Muscle layer of colon (tissue), 2 donors: ENCODE results near the gene SLC2A8.

Experiments
- H3K27ac ChIP-seq: one replicate; pipeline ENCODE4 v1.7.0; 2013; ENCODE audit warnings: low read depth, mild to moderate bottlenecking, low read length, moderate library complexity
- H3K27me3 ChIP-seq, 2 donors: one replicate each; pipeline ENCODE4 v1.7.0; 2013; ENCODE audit warnings: low read length in 2 of 2, mild to moderate bottlenecking in 2 of 2; ENCODE audit not compliant: insufficient read depth in 2 of 2, control insufficient read depth in 1 of 2
- H3K36me3 ChIP-seq: one replicate; pipeline ENCODE4 v1.7.0; 2013; ENCODE audit warnings: mild to moderate bottlenecking, low read length; ENCODE audit not compliant: insufficient read depth
- H3K4me1 ChIP-seq: one replicate; pipeline ENCODE4 v1.7.0; 2013; ENCODE audit warnings: mild to moderate bottlenecking, low read length; ENCODE audit not compliant: insufficient read depth
- H3K4me3 ChIP-seq, 2 donors: one replicate each; pipeline ENCODE4 v1.7.0; 2013; ENCODE audit warnings: low read length in 2 of 2, low read depth in 1 of 2, mild to moderate bottlenecking in 1 of 2, moderate library complexity in 1 of 2
- H3K9ac ChIP-seq: one replicate; pipeline ENCODE4 v1.7.0; 2013; ENCODE audit warnings: low read length
- H3K9me3 ChIP-seq: one replicate; pipeline ENCODE4 v1.7.0; 2013; ENCODE audit warnings: mild to moderate bottlenecking, low read length
- donor health status: abdominal sarcoma.
- donor health status: Adenocarcinoma of cecum.

Gene SLC2A8

DNA sequence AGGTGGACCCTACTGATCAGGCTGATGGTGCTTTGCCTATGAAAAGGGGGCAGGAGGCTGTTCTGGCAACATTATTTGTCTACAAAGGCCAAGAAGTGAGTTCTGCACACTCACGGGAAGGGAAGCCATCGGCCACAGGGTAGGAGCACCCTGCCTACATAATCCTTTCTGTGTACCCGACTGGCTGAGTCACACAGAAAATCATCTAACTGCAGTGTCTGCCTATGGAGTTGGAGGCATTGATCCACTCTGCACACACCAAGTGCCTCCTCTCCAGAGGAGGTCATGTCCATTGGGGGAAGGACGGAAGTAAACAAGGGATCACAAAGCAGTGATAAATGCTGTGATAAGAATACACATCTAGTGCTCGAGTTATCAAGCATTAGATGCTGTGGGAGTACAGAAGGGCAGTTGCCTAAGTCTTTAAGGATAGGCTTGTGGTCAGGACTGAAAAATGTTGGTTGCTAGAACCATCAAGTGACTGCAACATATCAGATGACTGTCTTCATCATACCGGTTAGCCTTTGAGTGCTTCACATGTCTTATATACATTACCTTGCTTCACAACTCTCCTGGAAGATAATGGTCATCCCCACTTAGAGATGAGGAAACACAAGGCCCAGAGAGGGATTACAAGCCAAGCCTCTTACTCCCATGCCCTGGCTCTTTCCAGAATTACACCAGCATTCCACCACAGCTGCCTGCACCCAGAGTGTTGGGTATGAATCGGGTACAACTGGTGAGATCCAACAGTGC is 1.3 kb upstream of the SLC2A8 start:
- Histone ChIP-seq H3K4me1 (peaks cover 18% of the 10 kb centered on the region), H3K9me3 (no peaks in the 10 kb centered on the region), H3K9ac (peak overlapping the region; percentile 38), H3K4me3 (peak overlapping the region in 1 of 2 donors; percentile 72), H3K27me3 (no peaks in the 10 kb centered on the region), H3K36me3 (peaks cover 6% of the 10 kb centered on the region), H3K27ac (no peak overlapping the region)

DNA sequence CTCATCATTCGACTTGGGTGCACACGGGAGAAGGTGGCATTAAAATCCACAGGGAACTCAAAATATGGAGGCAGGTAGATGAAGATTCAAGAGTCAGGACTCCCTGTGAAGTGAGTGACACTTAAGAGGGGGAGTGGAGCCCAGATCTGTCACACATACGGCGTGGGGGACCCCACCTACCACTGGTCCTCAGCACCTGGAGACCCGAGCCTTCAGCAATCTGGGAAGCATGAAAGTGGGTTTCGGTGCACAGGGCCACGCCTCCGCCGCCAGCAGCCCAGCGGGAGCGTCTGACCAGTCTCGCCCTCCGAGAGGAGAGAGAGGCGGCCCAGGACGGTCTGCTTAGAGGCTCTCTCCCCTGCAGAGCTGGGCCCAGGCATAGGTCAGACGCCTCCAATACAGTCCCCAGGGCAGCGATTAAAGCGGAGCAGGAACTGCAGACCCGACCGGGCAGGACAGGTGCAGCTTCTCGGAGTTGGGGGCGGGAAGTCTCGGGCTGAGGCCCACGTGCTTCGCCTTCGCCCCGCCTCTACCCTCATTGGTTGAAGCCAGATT is 639 bp upstream of the SLC2A8 start:
- H3K4me1 ChIP-seq, result peaks cover 18% of the 10 kb centered on the region
- peak overlapping the region; percentile 51 for H3K27ac ChIP-seq
- H3K9me3 ChIP-seq, result no peaks in the 10 kb centered on the region
- H3K36me3 ChIP-seq, result peaks cover 13% of the 10 kb centered on the region
- no peaks in the 10 kb centered on the region for H3K27me3 ChIP-seq
- peak overlapping the region; percentile 38 for H3K9ac ChIP-seq
- H3K4me3 ChIP-seq, result peak overlapping the region; percentile 48 to 72

DNA sequence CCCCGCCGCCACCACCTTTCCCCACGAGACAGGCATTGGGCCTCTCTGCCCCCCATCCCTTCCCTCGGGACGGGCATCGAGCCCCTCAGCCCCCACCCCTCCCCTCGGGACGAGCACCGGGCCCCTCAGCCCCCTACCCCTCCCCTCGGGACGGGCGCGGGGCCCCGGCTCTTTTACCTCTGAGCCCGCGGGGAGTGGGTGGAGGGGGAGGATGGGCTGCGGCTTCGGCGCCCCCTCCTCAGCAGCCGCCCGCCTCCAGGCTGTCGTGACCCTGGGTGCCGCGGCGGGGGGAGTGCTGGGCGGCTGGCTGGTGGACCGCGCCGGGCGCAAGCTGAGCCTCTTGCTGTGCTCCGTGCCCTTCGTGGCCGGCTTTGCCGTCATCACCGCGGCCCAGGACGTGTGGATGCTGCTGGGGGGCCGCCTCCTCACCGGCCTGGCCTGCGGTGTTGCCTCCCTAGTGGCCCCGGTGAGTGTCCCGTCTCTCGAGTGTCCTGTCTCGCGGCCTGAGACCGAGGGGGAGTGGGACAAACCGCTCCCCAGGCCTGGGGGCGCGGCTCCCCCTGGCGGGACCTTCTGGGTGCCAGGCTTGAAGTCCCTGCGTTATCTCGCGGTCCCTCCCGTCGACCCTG is 791 bp downstream of the SLC2A8 start:
- no peaks in the 10 kb centered on the region for H3K27me3 ChIP-seq
- H3K9me3 ChIP-seq, result no peaks in the 10 kb centered on the region
- H3K4me1 ChIP-seq, result peaks cover 18% of the 10 kb centered on the region
- H3K4me3 ChIP-seq, result peak overlapping the region; percentile 65 to 73
- H3K27ac ChIP-seq, result peak overlapping the region; percentile 87
- peak overlapping the region; percentile 50 for H3K9ac ChIP-seq
- H3K36me3 ChIP-seq, result peaks cover 26% of the 10 kb centered on the region

DNA sequence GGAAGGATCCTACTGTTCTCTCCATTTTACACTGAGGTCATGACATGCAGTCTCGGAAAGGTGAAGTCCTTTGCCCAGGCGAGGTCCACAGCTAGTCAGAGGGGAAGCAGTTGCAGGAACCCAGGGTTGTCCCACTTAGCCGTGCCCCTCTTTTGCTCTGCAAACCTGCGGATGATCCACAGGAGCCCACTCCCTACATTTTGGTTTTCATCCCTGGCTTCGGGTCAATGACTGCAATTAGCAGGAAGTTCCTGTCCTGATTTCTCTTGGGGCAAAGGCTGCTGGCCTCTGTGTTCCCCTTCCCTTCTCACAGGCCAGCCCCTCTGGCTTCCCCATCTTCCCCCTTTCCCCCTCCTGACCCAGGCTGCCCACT is 1.3 kb downstream of the SLC2A8 start:
- Histone ChIP-seq H3K27ac (peak overlapping the region; percentile 87), H3K9me3 (no peaks in the 10 kb centered on the region), H3K4me3 (peak overlapping the region; percentile 65 to 73), H3K36me3 (peaks cover 28% of the 10 kb centered on the region), H3K9ac (peak overlapping the region; percentile 50), H3K27me3 (no peaks in the 10 kb centered on the region), H3K4me1 (peaks cover 18% of the 10 kb centered on the region)

- no peaks in the 10 kb centered on the region for H3K9me3 ChIP-seq
- no peaks in the 10 kb centered on the region for H3K27me3 ChIP-seq
- H3K4me3 ChIP-seq, result peak overlapping the region; percentile 65 to 73
- H3K9ac ChIP-seq, result peak overlapping the region; percentile 50
- H3K4me1 ChIP-seq, result peaks cover 18% of the 10 kb centered on the region
- peaks cover 34% of the 10 kb centered on the region for H3K36me3 ChIP-seq
- peak overlapping the region; percentile 87 for H3K27ac ChIP-seq
Measured at GRCh38 chr9:127398715-127399400, 1.9 kb downstream of the SLC2A8 start.

DNA sequence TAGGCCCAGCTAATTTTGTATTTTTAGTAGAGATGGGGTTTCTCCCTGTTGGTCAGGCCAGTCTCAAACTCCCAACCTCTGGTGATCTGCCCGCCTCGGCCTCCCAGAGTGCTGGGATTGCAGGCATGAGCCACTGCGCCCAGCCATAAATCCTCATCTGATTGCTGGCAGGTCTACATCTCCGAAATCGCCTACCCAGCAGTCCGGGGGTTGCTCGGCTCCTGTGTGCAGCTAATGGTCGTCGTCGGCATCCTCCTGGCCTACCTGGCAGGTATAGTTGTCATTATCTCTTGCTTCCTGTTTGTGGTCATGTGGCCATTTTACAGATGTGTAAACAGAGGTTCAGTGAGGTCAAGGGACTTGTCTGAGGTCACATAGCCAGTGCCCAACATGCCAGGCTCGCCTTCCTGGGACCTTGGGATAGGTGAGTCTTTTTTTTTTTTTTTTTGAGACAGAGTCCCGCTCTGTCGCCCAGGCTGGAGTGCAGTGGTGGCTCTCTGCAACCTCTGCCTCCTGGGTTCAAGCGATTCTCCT is 2.8 kb downstream of the SLC2A8 start:
- H3K9me3 ChIP-seq, result no peaks in the 10 kb centered on the region
- no peak overlapping the region for H3K27ac ChIP-seq
- no peak overlapping the region for H3K4me3 ChIP-seq
- peaks cover 43% of the 10 kb centered on the region for H3K36me3 ChIP-seq
- no peaks in the 10 kb centered on the region for H3K27me3 ChIP-seq
- H3K9ac ChIP-seq, result no peak overlapping the region
- H3K4me1 ChIP-seq, result peaks cover 18% of the 10 kb centered on the region

DNA sequence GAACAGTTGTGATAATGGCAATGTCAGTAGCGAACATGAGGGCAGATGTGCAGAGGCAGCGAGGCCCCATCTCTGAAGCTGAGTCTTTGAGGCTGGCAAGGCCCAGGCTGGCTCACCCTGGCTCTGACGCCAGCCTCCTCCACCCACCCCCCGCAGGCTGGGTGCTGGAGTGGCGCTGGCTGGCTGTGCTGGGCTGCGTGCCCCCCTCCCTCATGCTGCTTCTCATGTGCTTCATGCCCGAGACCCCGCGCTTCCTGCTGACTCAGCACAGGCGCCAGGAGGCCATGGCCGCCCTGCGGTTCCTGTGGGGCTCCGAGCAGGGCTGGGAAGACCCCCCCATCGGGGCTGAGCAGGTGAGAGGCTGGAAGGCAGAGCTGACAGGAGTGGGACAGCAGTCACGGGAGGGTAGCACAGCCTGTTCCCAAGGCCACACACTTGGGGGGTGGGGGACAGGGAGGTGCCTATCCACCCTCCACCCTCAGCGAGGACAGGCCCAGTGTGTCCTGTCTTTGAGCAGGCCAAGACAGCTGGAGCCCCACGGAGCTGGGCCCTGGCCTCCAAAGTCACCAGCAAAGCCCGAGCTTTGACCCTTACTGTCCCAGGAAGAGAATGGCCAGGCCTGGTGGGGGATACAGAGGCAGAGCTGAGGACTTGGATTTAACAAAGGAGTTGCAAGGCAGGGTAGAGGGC is 5.6 kb downstream of the SLC2A8 start:
- Histone ChIP-seq H3K4me1 (peaks cover 14% of the 10 kb centered on the region), H3K4me3 (no peak overlapping the region), H3K36me3 (peaks cover 54% of the 10 kb centered on the region), H3K9me3 (no peaks in the 10 kb centered on the region), H3K9ac (no peak overlapping the region), H3K27me3 (no peaks in the 10 kb centered on the region), H3K27ac (no peak overlapping the region)

- Histone ChIP-seq H3K9ac (no peak overlapping the region), H3K27ac (no peak overlapping the region), H3K4me1 (peaks cover 7% of the 10 kb centered on the region), H3K36me3 (peaks cover 54% of the 10 kb centered on the region), H3K9me3 (no peaks in the 10 kb centered on the region), H3K4me3 (no peak overlapping the region), H3K27me3 (no peaks in the 10 kb centered on the region)
Measured at GRCh38 chr9:127403507-127404192, 6.7 kb downstream of the SLC2A8 start.

- H3K4me1 ChIP-seq, result no peaks in the 10 kb centered on the region
- H3K9ac ChIP-seq, result no peak overlapping the region
- H3K9me3 ChIP-seq, result no peaks in the 10 kb centered on the region
- peaks cover 54% of the 10 kb centered on the region for H3K36me3 ChIP-seq
- H3K27ac ChIP-seq, result no peak overlapping the region
- H3K27me3 ChIP-seq, result no peaks in the 10 kb centered on the region
- H3K4me3 ChIP-seq, result no peak overlapping the region
Measured at GRCh38 chr9:127404631-127405030, 7.7 kb downstream of the SLC2A8 start.

GRCh38 chr9:127405344-127406125 is 8.6 kb downstream of the SLC2A8 start:
- no peaks in the 10 kb centered on the region for H3K4me1 ChIP-seq
- H3K27ac ChIP-seq, result no peak overlapping the region
- H3K27me3 ChIP-seq, result no peaks in the 10 kb centered on the region
- peaks cover 51% of the 10 kb centered on the region for H3K36me3 ChIP-seq
- no peak overlapping the region for H3K4me3 ChIP-seq
- no peaks in the 10 kb centered on the region for H3K9me3 ChIP-seq
- H3K9ac ChIP-seq, result no peak overlapping the region
